ENCODE data around the gene C8A.

C8A gene

DNA sequence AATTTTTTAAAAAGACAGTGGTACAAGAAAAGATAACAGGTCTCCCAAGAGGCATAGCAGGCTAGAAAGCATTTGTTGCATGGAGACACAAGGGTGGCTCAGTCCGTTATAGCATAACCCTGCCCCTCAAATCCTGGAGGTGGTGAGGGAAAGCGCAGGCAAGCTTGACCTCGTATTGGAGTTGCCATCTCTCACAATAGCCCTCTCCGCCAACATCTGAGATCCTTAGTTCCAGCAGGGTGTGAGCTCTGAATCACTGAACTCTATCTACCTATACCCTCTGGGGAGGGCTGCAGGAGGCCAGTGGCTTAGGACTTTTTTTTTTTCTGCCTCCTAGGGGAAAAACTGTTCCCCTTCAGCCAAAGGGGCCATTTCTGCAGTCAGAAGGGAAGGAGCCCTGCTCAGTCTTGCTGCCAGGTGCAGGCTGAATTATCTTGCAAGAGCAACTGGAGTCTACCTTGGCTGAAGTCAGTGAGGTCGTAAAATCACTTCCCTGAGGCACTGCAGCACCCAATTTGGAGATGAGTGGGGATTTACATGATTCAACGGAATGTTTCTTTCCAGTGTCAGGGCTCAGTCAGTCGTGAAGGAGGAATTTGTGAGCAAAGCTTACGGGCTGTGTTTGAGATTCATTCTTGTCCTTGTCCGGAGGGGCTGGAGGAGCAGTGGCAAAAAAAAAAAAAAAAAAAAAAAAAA, 17.2 kb upstream of the C8A start:
- no peak for DNase-seq (ENCODE audit: low read depth in 2 of 2)

GRCh38 chr1:56838759-56839158, 15.8 kb upstream of the C8A start:
- DNase-seq (ENCODE audit: low read depth in 2 of 2) = no peak

GRCh38 chr1:56843544-56843943, 11.1 kb upstream of the C8A start:
- no peak for DNase-seq (ENCODE audit: low read depth in 2 of 2)

- DNase-seq (ENCODE audit: low read depth in 2 of 2) = no peak
Measured at GRCh38 chr1:56844545-56845136, 10.0 kb upstream of the C8A start.

DNA sequence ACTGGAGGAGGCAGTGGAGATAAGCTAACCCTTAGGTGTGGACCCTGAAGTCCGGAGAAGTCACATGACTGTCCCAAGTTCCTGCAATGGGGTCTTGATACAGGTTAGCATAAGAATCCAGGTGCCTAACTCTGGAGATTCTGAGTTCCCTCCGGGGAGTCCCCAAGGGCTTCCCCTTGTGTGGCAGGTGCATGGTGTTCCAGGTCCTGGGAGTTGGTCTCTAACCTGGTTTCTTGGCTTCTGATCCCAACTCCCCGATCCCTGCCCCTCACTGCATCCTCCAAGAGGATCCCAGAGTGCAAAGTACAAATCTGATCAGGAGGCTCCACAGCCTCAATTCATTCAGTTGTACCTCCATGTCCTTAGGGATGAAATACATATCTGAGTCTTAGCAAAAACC, 9.3 kb upstream of the C8A start:
- DNase-seq (ENCODE audit: low read depth in 2 of 2) = no peak

DNA sequence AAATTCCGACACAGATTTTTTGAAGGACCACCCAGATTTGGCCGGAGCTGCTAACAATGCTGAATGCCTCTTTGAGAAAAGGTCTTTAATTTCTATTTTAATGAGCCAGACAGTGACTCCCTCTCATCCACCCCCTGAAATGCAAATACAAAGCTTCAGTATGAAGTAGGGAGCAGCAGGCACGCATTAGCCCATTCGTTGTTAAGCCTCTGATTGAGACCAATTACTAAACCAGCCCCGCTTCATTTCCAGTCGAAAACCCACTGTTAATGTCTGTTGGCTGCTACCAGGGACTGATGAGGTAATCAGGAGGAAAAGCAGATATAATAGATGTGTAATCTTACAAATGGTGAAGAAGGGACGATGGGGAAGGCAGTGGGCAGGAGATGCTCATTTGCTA, 4.8 kb upstream of the C8A start:
- no peak for DNase-seq (ENCODE audit: low read depth in 2 of 2)

DNA sequence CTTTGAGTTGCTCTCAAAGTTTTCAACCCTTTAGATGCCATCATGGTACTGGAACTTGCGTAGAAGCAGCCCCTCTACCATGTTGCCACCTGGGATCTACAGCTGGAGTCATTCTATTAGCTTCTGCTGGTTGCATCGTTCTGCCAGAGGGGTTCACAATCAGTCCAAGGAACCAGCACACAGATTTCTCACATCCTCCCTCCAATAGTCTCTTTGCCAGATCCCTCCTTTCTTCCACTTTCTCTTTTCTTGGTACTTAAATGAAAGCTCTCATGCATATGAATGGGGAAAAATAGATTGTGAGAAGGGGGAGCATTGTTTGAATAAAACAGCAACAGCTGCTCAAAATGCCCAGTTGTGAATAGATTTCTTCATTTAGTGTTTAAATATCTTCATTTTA, 4.2 kb upstream of the C8A start:
- no peak for DNase-seq (ENCODE audit: low read depth in 2 of 2)

DNA sequence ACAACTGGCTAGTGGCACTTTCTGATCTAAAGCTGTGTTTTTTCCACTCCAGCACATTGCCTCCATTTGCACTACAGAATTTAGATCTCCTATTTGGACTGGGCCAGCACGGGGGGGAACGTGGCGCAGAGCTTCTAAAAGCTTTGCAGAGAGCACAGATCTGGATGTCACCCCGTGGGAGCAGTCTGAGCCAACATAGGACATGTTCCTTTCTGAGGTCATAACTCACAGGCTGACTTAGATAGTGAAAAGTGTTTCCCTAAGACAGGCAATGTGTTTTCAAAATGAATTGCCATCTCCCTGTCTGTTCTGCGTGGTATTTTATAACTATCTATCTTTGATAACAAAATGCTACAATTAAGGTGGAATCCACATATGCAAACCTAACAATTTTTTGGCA, 3.7 kb upstream of the C8A start:
- DNase-seq (ENCODE audit: low read depth in 2 of 2) = no peak

GRCh38 chr1:56852476-56852875, 2.1 kb upstream of the C8A start:
- DNase-seq (ENCODE audit: low read depth in 2 of 2) = no peak

GRCh38 chr1:56855190-56855589, 593 bp downstream of the C8A start:
- no peak for DNase-seq (ENCODE audit: low read depth in 2 of 2)

- no peak for DNase-seq (ENCODE audit: low read depth in 2 of 2)
Measured at GRCh38 chr1:56856186-56856585, 1.6 kb downstream of the C8A start.

DNA sequence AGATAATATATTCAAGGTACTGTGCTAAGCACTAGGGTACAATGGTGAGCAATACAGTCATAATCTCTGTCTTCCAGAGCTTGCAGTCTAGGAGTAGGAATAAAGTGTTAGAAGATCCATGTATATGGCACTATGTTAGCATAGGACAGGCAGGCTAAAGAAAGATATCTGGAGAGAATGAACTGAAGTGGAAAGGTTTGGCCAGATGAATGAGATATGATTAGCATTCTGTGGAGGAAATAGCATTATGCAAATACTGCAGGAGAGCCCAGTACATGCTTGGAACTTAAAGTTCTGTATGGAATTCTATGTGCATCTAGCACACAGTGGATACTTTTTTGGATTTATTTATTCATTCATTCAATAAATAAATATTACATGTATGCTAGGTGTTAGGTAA, 4.7 kb downstream of the C8A start:
- no peak for DNase-seq (ENCODE audit: low read depth in 2 of 2)

- no peak for DNase-seq (ENCODE audit: low read depth in 2 of 2)
Measured at GRCh38 chr1:56863265-56863992, 8.8 kb downstream of the C8A start.

GRCh38 chr1:56864430-56864829, 9.8 kb downstream of the C8A start:
- no peak for DNase-seq (ENCODE audit: low read depth in 2 of 2)

GRCh38 chr1:56866656-56867055, 12.1 kb downstream of the C8A start:
- DNase-seq (ENCODE audit: low read depth in 2 of 2) = no peak

DNA sequence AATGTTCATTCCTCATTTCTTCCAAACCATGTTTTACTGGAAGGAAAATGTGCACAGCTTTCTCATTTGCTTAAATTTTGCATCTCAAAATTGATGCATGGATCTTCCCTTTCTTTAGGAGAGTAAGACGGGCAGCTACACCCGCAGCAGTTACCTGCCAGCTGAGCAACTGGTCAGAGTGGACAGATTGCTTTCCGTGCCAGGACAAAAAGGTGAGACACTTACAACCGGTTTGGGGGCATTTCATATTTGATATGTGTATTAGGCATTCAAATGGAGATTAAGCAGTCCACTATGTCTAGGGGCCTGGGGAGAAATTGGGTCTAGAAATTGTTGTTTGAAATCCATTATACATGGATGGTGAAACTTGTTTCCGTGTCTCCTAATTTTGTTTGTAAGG, 12.9 kb downstream of the C8A start:
- no peak for DNase-seq (ENCODE audit: low read depth in 2 of 2)

DNA sequence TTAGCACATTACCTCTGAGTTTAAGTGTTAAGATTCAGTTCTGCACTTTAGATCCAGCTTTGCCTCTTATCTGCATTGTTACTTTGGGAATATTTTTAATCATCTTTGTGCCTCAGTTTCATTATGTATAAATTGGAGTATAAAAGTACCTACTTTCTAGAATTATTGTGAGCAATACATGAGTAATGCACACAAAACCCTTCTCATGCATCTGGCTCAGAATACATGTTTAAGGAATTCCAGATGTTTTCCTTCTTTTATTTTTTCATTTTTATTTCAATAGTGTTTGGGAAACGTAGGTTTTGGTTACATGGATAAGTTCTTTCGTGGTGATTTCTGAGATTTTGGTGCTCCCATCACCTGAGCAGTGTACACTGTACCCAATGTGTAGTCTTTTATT, 14.2 kb downstream of the C8A start:
- DNase-seq (ENCODE audit: low read depth in 2 of 2) = no peak

GRCh38 chr1:56872597-56872996, 18.0 kb downstream of the C8A start:
- no peak for DNase-seq (ENCODE audit: low read depth in 2 of 2)

DNA sequence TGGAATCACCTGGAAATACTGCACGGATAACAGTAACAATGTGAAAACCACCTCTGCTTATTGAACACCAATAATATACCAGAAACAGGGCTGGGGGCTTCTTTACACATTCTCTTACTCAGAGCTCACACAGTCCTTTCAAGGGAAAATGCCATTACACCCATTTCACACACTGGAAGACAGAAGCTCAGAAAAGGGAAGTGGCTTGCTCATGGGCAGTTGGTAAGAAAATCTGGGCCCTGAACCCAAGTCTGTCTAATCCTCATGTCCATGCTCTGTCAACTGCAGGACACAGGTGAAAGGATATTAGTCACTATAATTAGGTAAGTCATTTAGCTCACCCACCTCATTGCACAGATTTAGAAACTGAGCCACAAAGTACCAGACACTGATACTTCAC, 18.6 kb downstream of the C8A start:
- DNase-seq (ENCODE audit: low read depth in 2 of 2) = no peak

DNA sequence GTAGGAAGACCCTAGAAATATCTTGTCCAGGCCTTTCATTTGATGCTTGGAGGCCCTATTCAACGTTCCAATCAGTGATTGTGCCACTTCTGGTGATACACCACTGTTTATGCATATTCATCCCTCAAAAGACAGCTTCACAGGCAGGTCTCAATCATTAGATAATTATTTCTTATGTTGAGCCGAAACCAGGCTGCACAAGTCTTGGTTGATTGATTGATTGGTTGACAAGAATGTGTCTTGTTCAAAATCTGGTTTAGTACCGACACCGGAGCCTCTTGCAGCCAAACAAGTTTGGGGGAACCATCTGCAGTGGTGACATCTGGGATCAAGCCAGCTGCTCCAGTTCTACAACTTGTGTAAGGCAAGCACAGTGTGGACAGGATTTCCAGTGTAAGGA, 20.1 kb downstream of the C8A start:
- DNase-seq (ENCODE audit: low read depth in 2 of 2) = no peak

DNA sequence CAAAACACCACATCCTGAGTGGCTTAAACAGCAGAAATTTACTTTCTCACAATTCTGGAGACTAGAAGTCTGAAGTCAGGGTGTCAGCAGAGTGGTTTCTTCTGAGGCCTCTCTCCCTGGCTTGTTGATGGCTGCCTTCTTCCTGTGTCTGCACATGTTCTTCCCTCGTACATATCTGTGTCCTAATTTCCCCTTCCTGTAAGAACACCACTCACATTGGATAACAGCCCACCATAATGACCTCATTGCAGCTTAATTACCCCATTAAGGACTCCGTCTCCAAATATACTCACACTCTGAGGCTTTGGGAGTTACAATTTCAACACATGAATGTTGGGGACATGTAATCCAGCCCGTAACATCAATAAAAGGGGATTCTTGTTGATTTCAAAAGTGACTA, 23.4 kb downstream of the C8A start:
- no peak for DNase-seq (ENCODE audit: low read depth in 2 of 2)

- no peak for DNase-seq (ENCODE audit: low read depth in 2 of 2)
Measured at GRCh38 chr1:56880774-56881173, 26.2 kb downstream of the C8A start.

GRCh38 chr1:56881417-56881816, 26.8 kb downstream of the C8A start:
- DNase-seq (ENCODE audit: low read depth in 2 of 2) = no peak

Data from stimulated activated CD4-positive, alpha-beta T cell treated with anti-CD3 and anti-CD28 coated beads, Interleukin-1b, Interleukin-23, amount 100 ng/mL, for 4 hours (primary cell).